Measurements from ENCODE around the gene DHX35.

DNA sequence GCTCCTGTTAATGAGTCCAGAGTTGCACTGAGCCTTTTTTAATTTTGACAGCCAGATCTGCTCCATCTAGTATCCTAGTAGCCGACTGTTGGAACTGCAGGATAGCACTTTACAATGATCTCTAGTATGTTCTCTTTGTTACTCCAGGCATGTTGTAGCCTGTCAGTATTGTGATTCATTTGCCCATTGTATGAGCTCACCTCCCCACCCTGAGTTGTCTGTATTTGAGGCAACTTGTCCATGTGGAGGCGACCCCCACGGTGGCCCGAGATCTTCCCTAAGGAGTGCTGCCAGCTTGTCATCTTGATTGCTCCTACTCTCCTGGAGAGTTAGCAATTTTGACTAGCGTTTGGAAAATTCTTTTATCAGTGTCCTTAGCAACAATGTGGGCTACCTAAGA, 67.2 kb downstream of the DHX35 start:
- TF ChIP-seq ZNF274 (IDR thresholded peaks at IDR 0.05; ENCODE audit: low read depth, low read length) (no peak), YY1 (IDR thresholded peaks at IDR 0.05; ENCODE audit: insufficient read depth, insufficient read length) (no peak)
